HL-60/S4 treated with phorbol 12-myristate 13-acetate at 8.2 ng/mL for 4 days and 3 days (cell line): Measurements from ENCODE around the gene HACL1.

Source experiments
- in situ Hi-C: fragments of 300-500 bp; cut with MboI; formaldehyde crosslinking; loops from 2 replicates; pipeline ENCODE4 v1.15.0; 2022; ENCODE audit warnings: low sequenced_read_pairs

Gene HACL1

DNA sequence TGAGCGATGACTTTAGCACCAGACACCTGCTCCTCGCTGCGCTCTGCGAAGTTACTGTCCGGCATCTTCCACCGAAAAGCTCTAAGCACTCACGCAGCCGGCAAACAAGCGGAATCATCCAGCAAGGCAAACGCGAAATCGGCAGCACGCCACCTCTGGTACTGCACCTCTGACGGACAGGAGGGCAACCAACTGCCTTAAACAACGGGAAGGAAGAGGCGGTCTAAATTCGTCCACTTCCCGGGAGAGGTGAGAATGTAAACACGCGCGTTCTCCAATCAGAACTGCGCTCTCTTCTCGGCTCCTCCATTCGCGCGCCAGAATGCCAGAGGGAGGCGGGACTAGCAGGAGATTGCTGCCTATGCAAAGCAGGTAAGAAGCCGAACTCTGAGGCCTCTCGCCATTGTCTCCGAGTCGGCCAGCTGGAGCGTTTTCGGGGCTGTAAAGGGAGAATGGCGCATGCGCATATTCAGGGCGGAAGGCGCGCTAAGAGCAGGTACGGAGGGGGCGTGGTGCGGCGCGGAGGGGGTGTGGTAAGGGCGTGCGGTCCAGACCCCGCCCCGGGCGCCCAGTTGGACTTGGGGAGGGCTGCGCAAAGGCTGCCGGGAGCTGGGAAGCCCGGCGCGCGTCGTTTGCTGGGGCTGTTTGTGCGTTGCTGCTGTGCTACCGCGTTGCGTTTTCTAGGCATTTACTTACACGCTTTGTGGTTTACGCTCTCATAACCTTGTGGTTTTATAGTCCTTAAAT lies at the start of gene HACL1, which contains the start of gene BTD:
Gene HACL1, minus strand, starts transcription at position 171 of the 747 bp plus-strand sequence. Its CDS starts 106 bp downstream, at position 65.
Gene BTD, plus strand, starts transcription at position 347 of the 747 bp plus-strand sequence. CDS start 33,695 bp downstream, outside the sequence.
- in situ Hi-C loops: no loop called here

DNA sequence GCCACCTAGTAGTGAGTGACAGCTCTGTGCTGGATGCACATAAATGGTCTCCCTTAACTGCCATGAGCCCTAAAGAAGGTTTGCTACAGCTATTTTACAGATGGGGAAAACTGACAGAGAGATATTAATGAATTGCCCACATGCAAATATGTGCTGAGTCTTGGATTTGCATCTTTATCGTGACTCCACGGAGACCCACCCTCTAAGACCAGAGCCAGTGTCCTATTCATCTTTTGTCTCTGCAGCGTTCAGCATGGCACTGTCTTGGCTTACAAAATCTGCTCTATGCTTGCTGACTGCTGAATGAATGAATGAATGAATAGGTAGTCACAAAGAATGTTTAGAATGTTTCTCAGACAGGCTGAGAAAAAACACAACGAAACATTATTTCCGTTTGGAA lies 48.5 kb upstream of the HACL1 start:
- in situ Hi-C loops: no loop called here

- in situ Hi-C loops: no loop called here
Measured at GRCh38 chr3:15649341-15649740, 48.0 kb upstream of the HACL1 start.

- in situ Hi-C loops: no loop called here
Measured at GRCh38 chr3:15647611-15648167, 46.3 kb upstream of the HACL1 start.

DNA sequence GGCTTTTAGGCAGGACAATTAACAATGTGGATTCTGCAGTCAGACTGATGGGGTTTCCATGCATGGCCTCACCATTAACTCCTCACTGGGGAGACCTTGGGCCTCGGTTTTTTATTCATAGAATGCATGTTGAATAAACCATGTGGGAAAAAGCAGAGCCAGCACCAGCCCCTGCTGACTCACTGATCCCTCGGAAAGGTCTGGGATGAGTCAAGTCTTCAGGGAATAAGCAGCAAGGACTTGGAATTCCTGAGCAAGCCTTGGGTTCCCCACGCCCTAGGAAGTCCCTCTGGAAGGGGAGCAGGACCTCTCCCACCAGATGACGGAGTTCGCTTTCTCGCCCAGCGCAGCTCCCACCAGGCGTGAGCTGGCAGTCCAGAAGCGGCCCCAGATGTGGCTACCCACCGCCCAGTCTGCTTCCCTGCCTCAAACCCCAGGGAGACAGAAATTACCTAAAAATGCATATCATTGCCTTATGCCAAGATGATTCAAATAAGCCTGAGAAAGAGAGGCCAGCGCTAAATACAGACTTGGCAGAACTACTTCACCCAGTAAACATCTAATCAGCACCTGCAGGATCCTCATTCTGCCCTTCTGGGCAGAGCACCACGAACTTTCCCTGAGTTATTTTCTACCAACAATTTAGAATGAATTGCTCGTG lies 45.6 kb upstream of the HACL1 start:
- in situ Hi-C loops: no loop called here

GRCh38 chr3:15645740-15646501 lies 44.6 kb upstream of the HACL1 start:
- in situ Hi-C loops: no loop called here

- in situ Hi-C loops: no loop called here
Measured at GRCh38 chr3:15645246-15645645, 43.9 kb upstream of the HACL1 start.

GRCh38 chr3:15638891-15639262 lies 37.5 kb upstream of the HACL1 start:
- in situ Hi-C loops: no loop called here

GRCh38 chr3:15638193-15638890 lies 37.0 kb upstream of the HACL1 start:
- in situ Hi-C loops: no loop called here

DNA sequence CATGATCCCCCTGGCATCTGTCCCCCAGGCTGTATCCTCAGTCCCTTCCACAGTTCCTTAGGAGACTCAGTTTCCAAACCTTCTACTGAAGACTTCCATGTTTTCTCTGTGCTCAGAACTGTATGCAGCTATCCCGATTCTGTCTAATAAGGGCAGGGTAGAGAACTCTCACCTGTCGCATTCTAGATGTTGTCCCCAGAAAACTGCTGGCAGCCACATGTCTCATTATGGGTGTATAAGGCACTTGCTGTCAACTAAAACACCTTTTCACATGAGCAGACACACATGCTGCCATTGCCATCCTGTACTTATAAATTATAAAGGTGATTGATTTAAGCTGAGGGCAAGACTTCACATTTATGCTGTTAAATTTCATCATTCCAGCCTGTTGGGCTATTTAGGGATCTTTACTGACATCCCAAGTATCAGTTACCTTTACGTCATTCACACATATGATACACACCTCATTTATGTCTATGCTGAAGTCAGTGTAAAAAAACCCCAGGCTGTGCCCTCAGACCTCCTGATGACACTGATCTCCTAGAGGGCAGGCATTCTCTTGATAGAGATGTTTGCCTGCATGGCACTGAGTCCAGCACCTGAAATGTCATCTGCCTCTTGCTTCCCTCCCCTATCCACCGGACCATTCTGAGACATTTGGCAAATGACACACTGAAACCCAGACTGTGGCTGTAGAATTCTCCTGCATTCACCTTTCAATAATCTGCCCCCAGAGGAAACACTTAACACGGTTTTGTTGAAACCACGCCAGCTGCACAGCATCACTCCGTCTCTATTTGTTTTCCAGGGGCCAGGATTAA lies 36.0 kb upstream of the HACL1 start:
- in situ Hi-C loops: no loop called here

- in situ Hi-C loops: no loop called here
Measured at GRCh38 chr3:15636028-15636709, 34.8 kb upstream of the HACL1 start.

DNA sequence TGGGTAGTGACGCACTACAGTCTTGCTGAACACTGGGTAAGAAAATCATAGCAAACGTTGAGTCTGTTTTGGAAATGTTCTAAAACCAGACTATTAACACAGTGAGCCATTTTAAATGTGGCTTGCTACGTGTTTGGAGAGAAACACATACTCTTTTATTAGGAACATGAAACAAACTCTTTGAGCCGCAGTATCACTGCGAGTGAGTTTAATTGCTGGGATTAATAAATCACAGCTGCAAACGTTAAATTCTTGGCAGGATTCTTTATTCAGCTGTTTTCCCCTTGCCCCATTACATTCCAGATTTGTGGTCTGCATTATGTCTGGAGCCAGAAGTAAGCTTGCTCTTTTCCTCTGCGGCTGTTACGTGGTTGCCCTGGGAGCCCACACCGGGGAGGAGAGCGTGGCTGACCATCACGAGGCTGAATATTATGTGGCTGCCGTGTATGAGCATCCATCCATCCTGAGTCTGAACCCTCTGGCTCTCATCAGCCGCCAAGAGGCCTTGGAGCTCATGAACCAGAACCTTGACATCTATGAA lies 33.8 kb upstream of the HACL1 start:
- in situ Hi-C loops: no loop called here

DNA sequence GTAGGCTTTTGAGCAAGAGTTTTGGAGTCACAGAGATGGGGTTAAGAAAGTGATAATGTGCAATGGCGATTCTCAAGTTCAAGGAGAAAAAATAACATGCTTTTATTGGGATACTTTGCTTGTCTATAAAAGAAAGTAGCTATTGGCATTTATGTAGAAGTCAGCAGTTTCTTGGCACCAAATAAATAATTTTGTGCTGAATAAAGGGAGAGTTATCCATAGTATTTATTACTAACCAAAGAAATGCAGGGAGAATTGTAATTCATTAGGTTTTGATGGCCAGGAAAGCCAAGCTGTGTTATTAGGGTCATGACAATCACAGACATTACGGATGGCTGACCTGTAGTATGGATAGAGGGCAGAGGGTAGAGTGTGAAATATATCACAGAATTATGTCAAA lies 33.3 kb upstream of the HACL1 start:
- in situ Hi-C loops: no loop called here

- in situ Hi-C loops: no loop called here
Measured at GRCh38 chr3:15633766-15634598, 32.6 kb upstream of the HACL1 start.

DNA sequence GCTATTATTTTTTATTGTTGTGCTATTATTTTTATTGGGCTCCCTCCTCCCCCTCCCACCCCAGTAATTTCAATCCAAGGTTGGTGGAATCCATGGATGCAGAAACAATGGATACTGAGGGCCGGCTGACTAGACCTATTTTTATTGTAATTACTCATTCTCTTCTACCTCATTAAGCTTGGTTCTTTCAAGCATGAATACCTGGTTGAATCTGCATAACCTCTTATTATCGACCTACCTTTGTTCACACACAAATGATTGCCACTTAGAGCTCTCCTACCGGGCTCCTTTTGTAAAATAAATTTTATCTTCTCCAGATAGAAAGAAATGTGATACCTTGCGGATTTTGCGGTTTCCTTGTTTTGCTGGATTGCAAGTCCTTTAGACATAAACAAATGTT lies 31.8 kb upstream of the HACL1 start:
- in situ Hi-C loops: no loop called here

DNA sequence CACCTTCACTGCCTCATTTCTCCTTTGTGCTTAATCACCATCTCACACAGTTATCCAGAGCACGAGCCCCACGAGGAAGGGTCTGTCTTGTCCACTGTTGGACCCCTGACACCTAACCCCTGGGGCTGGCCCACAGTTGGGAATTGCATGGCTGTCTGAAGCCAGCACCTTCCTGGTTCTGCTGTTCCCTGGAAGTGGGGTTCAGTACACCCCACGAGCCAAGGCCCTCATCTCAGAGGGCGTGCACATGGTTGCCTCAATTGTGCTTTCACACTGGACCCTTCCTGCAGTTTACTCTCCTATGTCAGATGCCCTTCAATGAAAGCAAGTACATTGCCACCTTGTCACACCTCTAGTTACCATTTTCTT lies 30.8 kb upstream of the HACL1 start:
- in situ Hi-C loops: no loop called here

- in situ Hi-C loops: no loop called here
Measured at GRCh38 chr3:15631426-15632211, 30.2 kb upstream of the HACL1 start.
